Neutrophil (primary cell): ENCODE data around the gene OR12D2.
"Not testable (repeated sequence)": the region's sequence is repeated elsewhere in the genome, so short reads cannot be mapped to it uniquely, and the experiment has no call there.

Experiments used
- H3K27ac ChIP-seq: fragments of 200-600 bp; sonication (generic); 2 replicates; pipeline ENCODE4 v1.5.1; 2016; ENCODE audit warnings: mild to moderate bottlenecking, moderate library complexity
- H3K27me3 ChIP-seq: fragments of 200-600 bp; sonication (generic); 2 replicates; pipeline ENCODE4 v1.6.0; 2016; ENCODE audit warnings: mild to moderate bottlenecking
- H3K36me3 ChIP-seq: fragments of 200-600 bp; sonication (generic); 2 replicates; pipeline ENCODE4 v1.5.1; 2017
- H3K4me1 ChIP-seq, 2 experiments: fragments of 200-600 bp in 1 of 2; sonication (generic) in 1 of 2; 1 replicate in 1 of 2; 2 replicates in 1 of 2; pipeline versions ENCODE4 v1.5.1 to v1.6.1; 2013 to 2016; ENCODE audit warnings: low read depth in 1 of 2, low read length in 1 of 2, mild to moderate bottlenecking in 1 of 2, moderate library complexity in 1 of 2; ENCODE audit not compliant: control insufficient read depth in 1 of 2, insufficient read depth in 1 of 2
- H3K4me3 ChIP-seq, 2 experiments: fragments of 200-600 bp in 1 of 2; sonication (generic) in 1 of 2; 1 replicate in 1 of 2; 2 replicates in 1 of 2; pipeline ENCODE4 v1.5.1; 2013 to 2016; ENCODE audit warnings: low read depth in 1 of 2, low read length in 1 of 2, mild to moderate bottlenecking in 1 of 2, moderate library complexity in 1 of 2
- H3K9me3 ChIP-seq: fragments of 200-600 bp; sonication (generic); 2 replicates; pipeline ENCODE4 v1.5.1; 2016
- TF ChIP-seq, protein P1 (sequence below): fragments of 200-600 bp; sonication (generic); IDR thresholded peaks from 2 replicates; pipeline ENCODE4 v1.5.1; 2016; ENCODE audit warnings: antibody characterized with exemption

The OR12D2 gene

GRCh38 chr6:29395331-29395730, at the start of gene OR12D2:
TSS of gene OR12D2 (plus strand) at chr6:29395631. CDS start at chr6:29396700, 1,069 bp downstream.
- Histone ChIP-seq H3K27ac (no peak within 1 kb of the TSS), H3K36me3 (no peaks in the 10 kb centered on the region), H3K4me3 (no peak within 1 kb of the TSS), H3K27me3 (no peaks in the 10 kb centered on the region), H3K4me1 (no peaks in the 10 kb centered on the region), H3K9me3 (no peaks in the 10 kb centered on the region)
- TF ChIP-seq, protein P1, sequence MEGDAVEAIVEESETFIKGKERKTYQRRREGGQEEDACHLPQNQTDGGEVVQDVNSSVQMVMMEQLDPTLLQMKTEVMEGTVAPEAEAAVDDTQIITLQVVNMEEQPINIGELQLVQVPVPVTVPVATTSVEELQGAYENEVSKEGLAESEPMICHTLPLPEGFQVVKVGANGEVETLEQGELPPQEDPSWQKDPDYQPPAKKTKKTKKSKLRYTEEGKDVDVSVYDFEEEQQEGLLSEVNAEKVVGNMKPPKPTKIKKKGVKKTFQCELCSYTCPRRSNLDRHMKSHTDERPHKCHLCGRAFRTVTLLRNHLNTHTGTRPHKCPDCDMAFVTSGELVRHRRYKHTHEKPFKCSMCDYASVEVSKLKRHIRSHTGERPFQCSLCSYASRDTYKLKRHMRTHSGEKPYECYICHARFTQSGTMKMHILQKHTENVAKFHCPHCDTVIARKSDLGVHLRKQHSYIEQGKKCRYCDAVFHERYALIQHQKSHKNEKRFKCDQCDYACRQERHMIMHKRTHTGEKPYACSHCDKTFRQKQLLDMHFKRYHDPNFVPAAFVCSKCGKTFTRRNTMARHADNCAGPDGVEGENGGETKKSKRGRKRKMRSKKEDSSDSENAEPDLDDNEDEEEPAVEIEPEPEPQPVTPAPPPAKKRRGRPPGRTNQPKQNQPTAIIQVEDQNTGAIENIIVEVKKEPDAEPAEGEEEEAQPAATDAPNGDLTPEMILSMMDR: no peak

DNA sequence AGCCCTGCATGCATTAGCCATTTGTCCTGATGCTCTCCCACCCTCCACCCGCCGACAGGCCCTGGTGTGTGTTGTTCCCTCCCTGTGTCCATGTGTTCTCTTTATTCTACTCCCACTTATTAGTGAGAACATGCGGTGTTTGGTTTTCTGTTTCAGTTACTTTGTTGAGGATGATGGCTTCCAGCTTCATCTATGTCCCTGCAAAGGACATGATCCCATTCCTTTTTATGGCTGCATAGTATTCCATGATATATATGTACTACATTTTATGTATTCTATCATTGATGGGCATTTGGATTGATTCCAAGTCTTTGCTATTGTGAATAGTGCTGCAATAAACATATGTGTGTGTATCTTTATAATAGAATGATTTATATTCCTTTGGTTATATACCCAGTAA, 46.1 kb upstream of the OR12D2 start:
- H3K36me3 ChIP-seq, H3K4me1 ChIP-seq, H3K27ac ChIP-seq, H3K27me3 ChIP-seq, H3K9me3 ChIP-seq, H3K4me3 ChIP-seq: not testable (repeated sequence)

DNA sequence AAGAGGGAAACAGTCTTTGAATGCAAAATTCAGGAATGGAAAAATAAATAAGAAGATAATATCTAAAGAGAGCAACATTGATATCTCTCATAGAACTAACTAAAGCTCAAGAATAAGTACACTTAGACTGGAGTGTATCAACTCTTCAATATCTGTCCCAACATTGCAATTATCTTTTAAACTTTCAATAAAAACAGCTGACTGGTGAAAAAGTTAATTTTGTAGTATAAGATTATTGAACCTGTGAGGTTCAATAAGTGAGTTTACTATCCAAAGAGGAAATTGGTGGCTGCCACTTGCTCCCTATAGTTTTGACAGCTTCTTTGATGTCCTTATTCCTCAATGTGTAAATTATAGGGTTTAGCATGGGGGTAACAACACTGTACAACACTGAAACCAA, 40.5 kb upstream of the OR12D2 start:
- H3K9me3 ChIP-seq: no peaks in the 10 kb centered on the region
- TF ChIP-seq, protein P1: no peak
- H3K4me3 ChIP-seq: no peak overlapping the region
- H3K27me3 ChIP-seq: peaks cover 9% of the 10 kb centered on the region
- no peak overlapping the region for H3K27ac ChIP-seq
- no peaks in the 10 kb centered on the region for H3K4me1 ChIP-seq
- no peaks in the 10 kb centered on the region for H3K36me3 ChIP-seq

GRCh38 chr6:29355603-29356002, 39.8 kb upstream of the OR12D2 start:
- peaks cover 9% of the 10 kb centered on the region for H3K27me3 ChIP-seq

GRCh38 chr6:29368765-29369164, 26.7 kb upstream of the OR12D2 start, which contains the start of gene OR5V1:
TSS of gene OR5V1 (minus strand) at chr6:29368865. CDS start at chr6:29356195, 12,670 bp downstream.
- Histone ChIP-seq H3K4me1 (no peaks in the 10 kb centered on the region), H3K27me3 (no peaks in the 10 kb centered on the region), H3K36me3 (no peaks in the 10 kb centered on the region), H3K4me3 (no peak within 1 kb of the TSS), H3K27ac (no peak within 1 kb of the TSS), H3K9me3 (no peaks in the 10 kb centered on the region)
- TF ChIP-seq, protein P1: no peak

More at GRCh38 chr6:29355603-29356002, 39.8 kb upstream of the OR12D2 start:
- Histone ChIP-seq H3K27ac (no peak overlapping the region), H3K4me3 (no peak overlapping the region), H3K36me3 (no peaks in the 10 kb centered on the region), H3K9me3 (no peaks in the 10 kb centered on the region), H3K4me1 (no peaks in the 10 kb centered on the region)
- TF ChIP-seq, protein P1: no peak

DNA sequence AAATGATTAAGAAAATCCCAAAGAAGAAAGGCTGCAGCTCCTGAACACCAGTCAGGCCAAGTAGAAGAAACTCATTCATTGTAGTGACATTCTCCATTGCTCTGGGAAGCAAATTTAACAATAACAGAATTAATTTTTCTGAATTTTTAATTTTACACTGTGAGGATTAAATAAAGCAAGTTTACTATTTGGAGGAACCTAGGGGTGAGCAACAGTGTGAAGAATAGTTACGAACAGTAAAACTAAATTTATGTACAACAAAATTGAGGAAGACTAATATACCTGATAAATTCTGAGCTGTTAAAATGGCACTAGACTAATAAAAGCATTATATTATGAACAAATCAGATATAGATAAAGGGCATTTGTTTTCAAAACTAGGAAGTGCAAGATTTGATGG, 20.2 kb upstream of the OR12D2 start, which contains the start of gene OR12D3:
Gene OR12D3 (minus strand): TSS at position 101 of the 400 bp plus-strand sequence. CDS start 4 bp downstream, at position 97.
- Histone ChIP-seq H3K27me3 (no peaks in the 10 kb centered on the region), H3K36me3 (no peaks in the 10 kb centered on the region), H3K4me3 (no peak within 1 kb of the TSS), H3K9me3 (no peaks in the 10 kb centered on the region), H3K27ac (no peak within 1 kb of the TSS), H3K4me1 (no peaks in the 10 kb centered on the region)
- TF ChIP-seq, protein P1: no peak
